ENCODE data around the gene HDAC6.
A peak's percentile ranks its signal among the peaks of the same experiment; 100 is the strongest.

HDAC6 gene

DNA sequence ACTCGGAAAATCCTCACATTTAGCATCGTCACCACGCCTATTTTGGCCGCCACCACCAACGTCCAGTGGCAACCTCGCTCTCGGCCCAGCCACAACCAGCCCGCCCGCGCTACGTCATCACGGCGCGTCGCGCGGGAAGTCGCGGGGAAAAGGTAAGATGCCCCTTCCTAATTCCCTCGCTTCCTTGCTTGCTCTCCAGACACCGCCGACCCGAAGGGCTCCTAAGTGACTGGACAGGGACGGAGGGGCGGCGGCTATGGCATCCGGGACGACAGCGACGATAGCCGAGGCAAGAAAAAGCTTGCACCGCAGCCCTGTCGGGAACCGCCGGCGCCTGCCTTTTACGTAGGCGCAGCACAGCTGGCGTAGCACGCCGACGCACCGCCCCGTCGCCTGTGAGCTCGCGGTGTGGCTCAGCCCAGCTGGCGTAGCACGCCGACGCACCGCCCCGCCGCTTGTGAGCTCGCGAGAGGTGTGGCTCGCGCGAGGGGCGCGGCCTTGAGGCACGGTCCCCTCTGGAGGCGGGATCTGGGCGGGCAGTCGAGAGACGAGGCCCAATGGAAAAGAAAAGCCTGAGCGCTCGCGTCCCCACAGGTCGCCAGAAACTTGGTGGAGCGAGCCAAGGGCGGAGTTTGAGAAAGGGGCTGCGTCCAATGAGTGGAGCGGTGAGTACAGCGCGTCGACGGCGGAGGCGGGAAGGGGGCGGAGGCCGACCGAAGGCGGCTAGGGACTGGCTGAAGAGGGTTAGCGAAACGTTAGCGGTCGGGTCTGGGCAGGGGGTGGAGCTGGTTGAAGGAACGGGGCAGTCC, at the start of gene HDAC6:
HDAC6 (plus strand) TSS at position 788 of the 809 bp plus-strand sequence. CDS start 626 bp downstream, outside the sequence.
- DNase-seq (ENCODE audit: low spot score) = peak; percentile 95

DNA sequence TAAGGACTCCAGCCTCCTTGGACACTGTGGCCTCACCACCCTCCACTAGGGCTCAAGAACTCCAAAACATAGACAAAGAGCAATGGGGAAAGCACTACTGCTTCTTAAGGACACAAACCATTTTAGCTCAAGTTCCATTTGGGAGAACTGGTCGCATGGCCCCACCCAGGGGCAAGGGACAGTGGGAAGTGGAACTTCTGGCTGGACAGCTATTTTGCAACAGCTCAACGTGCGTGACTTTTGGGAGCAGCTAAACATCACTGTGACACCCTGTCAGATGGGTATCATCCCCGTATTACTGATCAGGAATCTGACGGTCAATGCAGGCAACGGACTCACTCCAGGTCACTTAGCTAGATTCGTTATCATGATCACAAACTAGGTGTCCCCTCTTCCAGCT, 49.4 kb upstream of the HDAC6 start:
- no peak for DNase-seq (ENCODE audit: low spot score)

DNA sequence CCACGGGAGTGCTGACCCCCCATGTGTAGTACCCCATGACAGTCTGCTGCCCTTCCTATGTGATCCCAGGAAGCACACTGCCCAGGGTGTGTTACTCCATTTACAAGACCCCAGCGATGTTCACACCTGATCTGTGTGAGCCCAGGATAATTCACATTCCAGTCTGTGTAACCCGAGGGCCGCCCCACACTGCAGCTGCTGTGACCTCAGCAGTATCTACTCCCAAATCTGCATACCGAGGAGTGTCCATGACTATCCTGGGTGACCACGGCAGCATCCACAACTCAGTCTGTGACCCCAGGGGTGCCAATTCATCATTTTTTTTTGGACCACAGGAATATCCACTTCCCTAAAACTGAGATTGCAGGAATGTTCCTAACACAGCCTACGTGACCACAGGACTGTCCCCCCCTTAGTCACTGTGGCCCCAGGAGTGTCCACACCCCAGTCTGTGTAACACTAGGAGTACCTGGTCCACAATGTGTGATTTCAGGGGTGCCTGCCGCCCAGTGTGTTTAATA, 48.1 kb upstream of the HDAC6 start:
- DNase-seq (ENCODE audit: low spot score) = no peak

DNA sequence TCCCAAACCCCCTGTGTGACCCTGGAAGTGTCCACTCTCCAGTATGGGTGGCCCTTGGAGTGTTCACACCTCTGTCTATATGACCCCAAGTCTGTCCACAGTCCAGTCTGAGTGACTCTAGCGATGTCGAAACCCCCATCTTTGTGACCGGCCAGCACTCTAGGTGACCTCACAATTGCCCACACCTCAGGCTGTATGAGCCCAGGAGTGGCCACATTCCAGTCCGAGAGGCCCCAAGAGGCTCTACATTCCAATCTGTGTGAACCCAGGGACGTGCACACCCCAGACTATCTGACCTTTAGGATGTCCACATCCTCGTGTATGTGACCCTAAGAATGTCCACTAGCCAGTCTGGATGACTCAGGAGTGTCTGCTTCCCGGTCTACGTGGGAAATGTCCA, 47.6 kb upstream of the HDAC6 start:
- DNase-seq (ENCODE audit: low spot score) = no peak

DNA sequence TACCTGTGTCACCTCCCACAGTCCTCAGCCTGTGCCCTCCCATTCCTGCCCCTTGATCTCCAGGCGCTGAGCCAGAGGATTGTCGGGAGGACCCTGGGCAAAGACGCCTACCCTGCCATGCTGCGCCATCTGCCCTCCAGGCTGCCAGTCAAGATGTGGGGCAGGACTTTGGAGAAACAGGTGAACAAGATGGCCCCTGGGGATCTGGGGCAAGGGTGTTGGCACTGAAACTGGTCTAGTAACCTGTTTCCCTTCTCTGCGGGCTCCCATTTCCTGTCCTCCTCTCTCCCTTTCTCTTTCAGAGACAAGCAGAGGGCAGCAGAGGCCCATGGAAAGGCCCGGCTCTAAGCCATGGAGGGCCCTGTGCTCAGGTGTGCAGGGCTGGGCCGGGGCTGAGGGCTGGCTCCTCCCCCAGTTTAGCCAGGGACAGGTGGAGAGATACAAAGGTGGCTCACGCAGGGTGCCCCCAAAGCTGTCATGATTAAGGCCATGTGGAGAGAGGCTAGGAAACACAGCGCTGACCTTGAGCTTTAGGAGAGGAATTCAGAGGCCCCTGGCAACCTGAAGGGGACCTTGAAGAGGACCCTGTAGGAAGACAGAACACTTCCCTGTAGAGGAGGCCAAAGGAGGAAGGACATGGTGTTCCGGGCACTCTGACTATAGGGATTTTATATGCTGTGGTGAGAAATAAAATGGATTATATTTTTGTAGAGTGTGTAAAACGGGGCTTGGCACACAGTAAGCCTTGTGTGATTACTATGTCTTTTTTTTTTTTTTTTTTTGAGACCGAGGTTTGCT, 40.0 kb upstream of the HDAC6 start, which contains the start of gene GLOD5:
GLOD5 (plus strand) TSS at position 74 of the 798 bp plus-strand sequence; CDS start at position 118, 44 bp downstream.
- peak; percentile 3 for DNase-seq (ENCODE audit: low spot score)

DNA sequence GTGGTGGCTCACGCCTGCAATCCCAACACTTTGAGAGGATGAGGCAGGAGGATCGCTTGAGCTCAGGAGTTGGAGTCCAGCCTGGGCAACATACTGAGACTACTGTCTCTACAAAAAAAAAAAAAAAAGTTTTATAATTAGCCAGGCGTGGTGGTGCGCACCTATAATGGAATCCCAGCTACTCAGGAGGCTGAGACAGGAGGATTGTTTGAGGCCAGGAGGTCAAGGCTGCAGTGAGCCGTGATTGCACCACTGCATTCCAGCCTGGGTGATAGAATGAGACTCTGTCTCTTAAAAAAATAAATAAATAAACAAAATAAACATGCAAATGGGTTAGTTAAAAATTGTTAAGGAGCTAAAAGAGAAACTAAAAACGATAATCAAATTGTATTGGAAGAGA, 32.6 kb upstream of the HDAC6 start:
- no peak for DNase-seq (ENCODE audit: low spot score)

DNA sequence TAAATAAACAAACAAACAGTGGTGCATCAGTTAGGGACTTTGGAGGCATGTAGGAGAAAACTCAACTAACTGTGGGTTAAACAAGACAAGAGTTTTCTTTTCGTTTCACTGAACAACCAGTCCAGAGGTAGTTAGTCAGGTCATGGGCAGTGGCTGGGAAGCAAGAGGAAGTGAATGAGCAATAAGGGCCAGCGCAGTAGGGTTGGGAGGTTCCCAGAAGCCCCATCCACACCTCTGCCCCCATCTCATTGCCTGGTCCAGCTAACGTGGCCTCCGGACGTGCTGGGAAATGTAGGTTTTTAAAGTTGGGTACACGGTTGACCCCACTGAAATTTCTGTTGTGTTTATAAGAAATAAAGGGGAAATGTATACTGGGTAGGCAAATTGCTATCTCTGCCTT, 31.6 kb upstream of the HDAC6 start:
- DNase-seq (ENCODE audit: low spot score) = no peak

DNA sequence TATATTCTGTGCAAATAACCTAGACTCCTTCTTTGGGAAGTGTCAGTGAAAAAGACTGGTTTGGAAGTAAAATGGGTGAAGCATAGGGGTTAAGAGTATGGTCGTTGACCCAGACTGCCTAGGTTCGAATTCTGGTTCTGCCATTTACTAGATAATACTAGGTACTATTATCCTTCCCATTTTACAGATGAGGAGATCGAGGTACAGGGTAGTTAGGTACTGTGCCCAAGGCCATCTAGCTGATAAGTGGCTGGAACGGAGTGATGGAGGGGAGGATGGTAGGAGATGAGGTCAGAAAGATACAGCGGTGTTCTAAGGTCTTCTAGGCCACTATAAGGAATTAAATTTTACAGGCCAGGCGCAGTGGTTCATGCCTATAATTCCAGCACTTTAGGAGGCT, 29.3 kb upstream of the HDAC6 start:
- DNase-seq (ENCODE audit: low spot score) = no peak

DNA sequence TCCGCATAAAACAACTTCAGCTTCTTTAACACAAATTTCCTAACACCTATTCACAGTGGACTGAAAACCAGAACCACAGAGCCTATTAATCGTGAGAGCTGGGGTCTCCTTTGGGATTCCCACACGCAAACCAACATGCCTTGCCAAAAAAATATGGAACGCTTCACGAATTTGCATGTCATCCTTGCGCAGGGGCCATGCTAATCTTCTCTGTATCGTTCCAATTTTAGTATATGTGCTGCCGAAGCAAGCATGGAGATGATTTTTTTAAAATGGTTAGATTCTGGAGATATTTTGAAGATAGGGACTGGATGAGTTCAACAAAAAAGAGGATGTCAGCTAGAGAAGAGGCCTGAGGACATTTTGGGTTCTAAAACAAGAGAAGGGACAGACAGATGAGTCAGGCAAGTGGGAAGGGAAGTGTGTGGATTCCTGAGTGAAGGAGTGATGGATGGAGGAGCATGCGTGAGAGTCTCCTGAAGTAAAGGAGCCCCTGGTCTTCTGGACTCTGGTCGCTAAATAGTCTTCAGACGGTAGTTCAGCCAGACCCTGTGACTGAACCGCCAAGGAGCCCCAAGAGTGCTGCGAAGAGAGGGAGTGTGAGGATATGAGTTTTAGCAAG, 24.9 kb upstream of the HDAC6 start:
- DNase-seq (ENCODE audit: low spot score) = no peak

DNA sequence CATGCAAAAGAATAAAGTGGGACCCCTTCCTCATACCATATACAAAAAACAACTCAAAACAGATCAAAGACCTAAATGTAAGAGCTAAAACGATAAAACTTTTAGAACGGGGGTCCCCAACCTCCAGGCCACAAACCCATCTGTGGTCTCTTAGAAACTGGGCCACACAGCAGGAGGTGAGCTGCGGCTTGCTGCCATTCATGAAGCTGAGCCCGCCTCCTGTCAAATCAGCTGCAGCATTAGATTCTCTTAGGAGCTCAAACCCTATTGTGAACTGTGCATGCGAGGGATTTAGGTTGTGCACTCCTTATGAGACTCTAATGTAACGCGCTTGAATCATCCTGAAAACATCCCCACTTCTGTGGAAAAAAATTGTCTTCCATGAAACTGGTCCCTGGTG, 22.5 kb upstream of the HDAC6 start:
- no peak for DNase-seq (ENCODE audit: low spot score)

DNA sequence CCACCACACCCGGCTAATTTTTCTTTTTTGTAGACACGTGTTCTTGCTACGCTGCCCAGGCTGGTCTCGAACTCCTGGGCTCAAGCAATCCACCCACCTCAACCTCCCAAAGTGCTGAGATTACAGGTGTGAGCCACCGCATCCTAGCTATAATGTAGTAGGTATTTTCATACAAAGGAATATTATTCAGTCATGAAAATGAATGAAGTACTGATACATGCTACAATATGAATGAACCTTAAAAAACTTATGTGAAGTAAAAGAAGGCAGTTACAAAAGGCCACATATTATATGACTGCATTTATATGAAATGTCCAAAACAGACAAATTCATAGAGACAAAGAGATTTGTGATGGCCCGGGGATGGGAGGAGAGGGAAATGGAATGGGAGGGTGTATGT, 20.2 kb upstream of the HDAC6 start:
- DNase-seq (ENCODE audit: low spot score) = no peak

DNA sequence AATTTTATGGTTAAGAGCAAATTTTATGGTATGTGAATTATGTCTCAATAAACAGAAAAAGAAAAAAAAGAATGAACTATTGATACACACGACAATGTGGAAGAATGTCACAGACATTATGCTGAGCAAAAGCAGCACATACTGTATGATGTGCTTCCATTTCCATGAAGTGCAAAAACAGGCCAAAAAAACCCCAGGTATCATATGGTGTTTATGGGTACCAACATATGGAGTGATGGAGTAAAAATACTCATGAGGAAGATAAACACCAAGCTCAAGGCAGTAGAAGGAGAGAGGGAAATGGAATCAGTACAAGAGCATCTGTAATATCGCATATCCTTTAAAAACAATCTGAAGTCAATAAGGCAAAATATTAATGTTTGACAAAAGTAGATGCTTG, 19.7 kb upstream of the HDAC6 start:
- no peak for DNase-seq (ENCODE audit: low spot score)

DNA sequence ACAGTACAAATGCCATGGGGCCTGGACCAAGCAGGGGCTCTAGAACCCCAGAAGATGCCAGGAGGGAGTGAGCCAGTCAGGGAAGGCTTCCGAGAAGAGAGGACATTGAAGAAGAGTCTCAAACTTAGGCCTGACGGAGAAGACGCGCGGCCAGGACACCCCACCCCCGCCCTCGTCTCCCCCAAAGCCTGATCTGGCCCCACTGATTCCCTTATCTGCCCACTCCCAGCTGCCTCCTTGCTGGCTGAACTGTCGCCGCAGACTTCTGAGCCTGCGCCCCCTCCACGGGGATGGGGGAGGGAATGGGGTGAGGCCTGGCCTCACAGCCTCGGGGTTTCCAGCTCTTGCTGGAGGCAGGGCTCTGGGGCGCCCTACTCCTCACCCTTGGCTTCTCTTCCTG, 19.1 kb upstream of the HDAC6 start:
- no peak for DNase-seq (ENCODE audit: low spot score)

DNA sequence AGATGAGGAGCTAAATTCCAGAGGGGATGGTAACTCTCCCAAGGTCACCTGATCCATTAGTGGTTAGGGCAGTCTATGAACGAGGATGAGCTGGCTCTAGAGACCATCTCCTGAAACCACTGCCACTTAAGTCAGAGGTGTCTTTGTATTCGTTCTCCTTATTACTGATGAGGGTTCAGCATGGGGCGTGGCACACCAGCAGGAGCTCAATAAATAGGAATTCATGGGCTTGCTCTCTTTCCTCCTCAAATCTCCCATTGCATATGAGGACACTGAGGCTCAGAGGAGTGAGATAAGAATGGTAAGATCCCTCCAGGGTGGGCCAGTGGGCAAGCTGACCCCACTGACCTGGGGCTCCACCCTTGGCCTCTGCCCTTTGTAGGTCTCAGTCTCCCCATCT, 17.1 kb upstream of the HDAC6 start:
- no peak for DNase-seq (ENCODE audit: low spot score)

DNA sequence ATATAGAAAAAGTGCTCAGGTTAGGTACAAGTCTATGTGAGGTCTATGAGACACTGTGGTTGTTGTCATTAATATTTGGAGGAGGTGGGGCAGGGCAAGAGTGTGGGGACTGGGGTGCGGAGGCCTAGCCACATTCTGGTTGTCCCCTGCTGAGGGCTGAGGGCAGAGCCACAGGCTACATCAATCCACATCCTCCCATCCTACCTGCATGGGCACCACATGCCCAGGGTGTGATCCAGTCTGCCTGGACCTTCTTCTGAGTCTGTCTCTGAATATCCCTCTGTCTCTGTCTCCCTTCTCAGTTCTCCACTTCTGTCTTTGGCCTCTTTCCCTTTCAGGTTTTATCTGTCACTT, 16.7 kb upstream of the HDAC6 start:
- DNase-seq (ENCODE audit: low spot score) = no peak

DNA sequence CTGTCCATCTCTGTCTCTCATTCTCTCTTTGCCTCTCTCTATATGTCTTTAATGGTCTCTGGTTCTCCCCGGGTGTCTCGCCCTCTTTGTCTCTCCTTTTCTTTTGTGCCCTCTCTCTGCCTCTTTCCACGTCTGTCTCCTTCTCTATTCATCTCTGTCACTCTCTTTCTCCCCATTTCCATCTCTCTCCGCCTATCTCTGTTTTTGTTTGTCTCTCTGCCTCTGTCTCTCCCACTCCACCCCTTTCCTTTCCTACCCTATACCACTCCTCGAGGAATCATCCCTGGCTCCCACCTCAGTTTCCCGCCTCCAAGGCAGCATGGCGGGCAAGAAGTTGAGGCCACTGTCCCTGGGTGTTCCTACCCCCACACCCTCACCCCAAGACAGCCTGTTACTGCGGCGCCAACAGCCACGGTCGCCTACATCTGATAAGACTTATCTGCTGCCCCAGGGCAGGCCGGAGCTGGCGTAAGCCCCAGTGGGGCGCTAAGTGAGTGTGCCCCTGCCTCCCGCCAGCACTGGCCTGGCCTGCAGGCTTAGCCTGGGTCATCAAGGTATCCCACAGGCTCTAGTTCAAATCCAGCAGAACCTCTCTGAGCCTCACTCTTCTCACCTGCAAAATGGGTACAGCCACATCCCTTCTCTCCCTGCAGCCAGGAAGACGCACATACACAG, 16.2 kb upstream of the HDAC6 start:
- DNase-seq (ENCODE audit: low spot score) = no peak

DNA sequence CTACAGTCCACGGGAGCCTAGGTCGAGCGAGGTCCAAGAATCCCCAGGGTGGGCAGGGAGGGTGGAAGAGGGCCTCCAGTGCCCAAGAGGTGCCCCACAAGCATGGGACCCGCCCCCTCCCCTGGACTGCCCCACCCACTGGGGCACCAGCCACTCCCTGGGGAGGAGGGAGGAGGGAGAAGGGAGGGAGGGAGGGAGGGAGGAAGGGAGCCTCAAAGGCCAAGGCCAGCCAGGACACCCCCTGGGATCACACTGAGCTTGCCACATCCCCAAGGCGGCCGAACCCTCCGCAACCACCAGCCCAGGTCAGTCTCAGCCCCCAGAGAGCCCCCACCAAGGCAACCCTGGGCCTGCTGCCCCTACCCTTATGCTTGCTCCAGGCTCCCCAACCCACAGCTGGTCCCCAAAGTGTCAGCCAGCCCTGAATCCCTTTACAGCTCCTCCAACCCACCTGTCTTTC, 15.5 kb upstream of the HDAC6 start, which contains the start of gene GATA1:
GATA1 (plus strand) TSS at position 250 of the 460 bp plus-strand sequence. CDS start 4,520 bp downstream, outside the sequence.
- DNase-seq (ENCODE audit: low spot score) = no peak

DNA sequence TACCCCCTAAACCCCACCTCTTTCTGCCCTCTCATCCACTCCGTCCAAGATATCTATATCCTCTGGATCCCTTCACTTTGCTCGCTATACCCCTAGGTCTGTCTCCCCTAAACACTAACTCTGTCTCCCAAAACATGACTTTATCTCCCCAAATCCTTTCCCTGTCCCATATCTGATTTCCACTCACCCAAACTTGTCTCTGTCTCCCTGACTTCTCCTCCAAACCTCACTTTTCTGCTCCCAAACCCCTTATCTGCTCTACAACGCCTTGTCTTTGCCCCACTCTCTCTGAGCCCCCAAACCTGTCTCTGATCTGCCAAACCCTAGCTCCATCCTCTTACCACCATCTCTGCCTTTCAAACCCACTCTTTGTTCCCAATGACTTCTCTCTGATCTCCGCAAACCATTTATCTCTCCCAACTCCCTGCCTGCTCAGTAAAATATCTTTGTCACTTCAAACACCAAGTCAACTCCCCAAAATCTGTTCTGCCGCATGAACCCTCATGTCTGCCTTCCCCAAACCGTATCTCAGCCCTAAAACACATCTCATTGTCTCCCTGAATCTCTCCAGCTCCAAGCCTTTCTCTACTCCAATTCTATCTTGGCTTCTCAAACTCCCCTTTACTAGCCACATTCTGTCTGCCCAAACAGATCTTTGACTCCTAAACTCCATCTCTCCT, 14.9 kb upstream of the HDAC6 start:
- DNase-seq (ENCODE audit: low spot score) = no peak

DNA sequence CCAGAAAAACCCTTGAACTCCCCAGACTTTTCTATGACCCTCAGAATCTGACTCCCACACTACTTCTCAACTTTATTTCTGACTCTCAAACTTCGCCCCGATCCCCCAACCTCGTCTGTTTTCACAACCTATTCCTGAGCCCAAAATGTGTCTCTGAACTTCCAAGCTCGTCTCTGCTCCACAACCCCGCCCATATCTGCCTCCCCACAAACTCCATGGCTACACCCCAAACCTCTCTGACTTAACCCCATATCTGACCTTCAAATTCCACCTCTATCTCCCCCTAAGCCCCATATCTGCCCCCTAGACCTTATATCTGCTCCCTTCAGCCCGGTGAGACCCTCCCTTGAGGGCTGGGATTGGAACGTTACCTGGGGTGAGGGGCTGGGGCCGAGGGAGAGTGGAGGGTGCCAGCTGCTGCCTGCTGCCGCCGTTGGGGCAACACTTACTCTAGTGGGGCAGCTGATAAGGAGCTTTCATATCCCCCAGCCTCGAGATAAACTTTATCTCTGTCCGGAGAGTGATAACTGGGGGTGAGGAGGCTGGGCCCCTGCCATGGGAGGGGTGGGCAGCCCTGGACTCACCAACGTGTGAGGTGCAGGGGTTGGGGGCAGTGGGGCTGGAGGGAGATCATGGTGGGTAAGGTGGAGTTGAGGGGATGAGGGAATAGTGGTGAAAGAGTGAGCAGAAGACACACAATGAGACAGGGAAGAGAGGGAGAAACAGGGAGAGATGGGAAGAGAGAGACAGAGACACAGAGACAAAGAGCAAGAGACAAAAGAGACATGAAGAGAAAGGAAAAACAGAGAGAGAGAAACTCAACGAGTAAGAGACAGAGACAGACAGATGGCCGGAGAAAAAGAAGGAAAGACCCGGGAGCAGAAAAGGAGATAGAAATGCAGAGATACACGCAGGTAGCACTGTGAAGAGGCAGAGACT, 14.1 kb upstream of the HDAC6 start:
- no peak for DNase-seq (ENCODE audit: low spot score)

Measured in activated CD4-positive, alpha-beta T cell treated with anti-CD3 and anti-CD28 coated beads, Interleukin-2, Interleukin-4, amounts not matched to agents 100 ng/mL and 50 ng/mL, durations not matched to agents 16 hours and 8 hours (primary cell).